PFSK-1 (cell line): ENCODE results near the gene NCOA1.

ENCODE experiments used
- POLR2AphosphoS5 ChIP-seq: IDR thresholded peaks from 2 replicates; pipeline ENCODE4 v1.6.1; 2012; ENCODE audit warnings: low read depth, mild to moderate bottlenecking, control low read depth, low read length, moderate library complexity
- TAF1 ChIP-seq: IDR thresholded peaks from 2 replicates; pipeline ENCODE4 v1.6.1; 2012; ENCODE audit warnings: low read length, control low read depth, borderline replicate concordance; ENCODE audit not compliant: insufficient read depth
- TF ChIP-seq, protein P1 (sequence below), 2 experiments: IDR thresholded peaks; 2 replicates each; pipeline versions ENCODE4 v1.6.1 to v1.8.0; 2011 to 2012; ENCODE audit warnings: low read depth in 2 of 2, low read length in 2 of 2, control low read depth in 1 of 2, inconsistent platforms in 1 of 2, mild to moderate bottlenecking in 1 of 2, moderate library complexity in 1 of 2; ENCODE audit not compliant: insufficient read depth in 1 of 2

DNA sequence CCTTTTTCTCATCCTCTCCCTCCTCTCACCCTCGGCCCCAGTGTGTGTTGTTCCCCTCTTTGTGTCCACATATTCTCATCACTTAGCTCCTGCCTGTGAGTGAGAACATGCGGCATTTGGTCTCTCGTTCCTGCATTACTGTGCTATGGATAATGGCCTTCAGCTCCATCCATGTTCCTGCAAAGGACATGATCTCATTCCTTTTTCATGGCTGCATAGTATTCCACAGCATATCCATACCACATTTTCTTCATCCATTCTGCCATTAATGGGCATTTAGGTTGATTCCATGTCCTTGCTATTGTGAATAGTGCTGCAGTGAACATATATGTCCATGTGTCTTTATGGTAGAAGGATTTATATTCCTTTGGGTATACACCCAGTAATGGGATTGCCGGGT lies 10.8 kb upstream of the NCOA1 start:
- TF ChIP-seq POLR2AphosphoS5 (no peak), TAF1 (no peak)
- TF ChIP-seq, protein P1, sequence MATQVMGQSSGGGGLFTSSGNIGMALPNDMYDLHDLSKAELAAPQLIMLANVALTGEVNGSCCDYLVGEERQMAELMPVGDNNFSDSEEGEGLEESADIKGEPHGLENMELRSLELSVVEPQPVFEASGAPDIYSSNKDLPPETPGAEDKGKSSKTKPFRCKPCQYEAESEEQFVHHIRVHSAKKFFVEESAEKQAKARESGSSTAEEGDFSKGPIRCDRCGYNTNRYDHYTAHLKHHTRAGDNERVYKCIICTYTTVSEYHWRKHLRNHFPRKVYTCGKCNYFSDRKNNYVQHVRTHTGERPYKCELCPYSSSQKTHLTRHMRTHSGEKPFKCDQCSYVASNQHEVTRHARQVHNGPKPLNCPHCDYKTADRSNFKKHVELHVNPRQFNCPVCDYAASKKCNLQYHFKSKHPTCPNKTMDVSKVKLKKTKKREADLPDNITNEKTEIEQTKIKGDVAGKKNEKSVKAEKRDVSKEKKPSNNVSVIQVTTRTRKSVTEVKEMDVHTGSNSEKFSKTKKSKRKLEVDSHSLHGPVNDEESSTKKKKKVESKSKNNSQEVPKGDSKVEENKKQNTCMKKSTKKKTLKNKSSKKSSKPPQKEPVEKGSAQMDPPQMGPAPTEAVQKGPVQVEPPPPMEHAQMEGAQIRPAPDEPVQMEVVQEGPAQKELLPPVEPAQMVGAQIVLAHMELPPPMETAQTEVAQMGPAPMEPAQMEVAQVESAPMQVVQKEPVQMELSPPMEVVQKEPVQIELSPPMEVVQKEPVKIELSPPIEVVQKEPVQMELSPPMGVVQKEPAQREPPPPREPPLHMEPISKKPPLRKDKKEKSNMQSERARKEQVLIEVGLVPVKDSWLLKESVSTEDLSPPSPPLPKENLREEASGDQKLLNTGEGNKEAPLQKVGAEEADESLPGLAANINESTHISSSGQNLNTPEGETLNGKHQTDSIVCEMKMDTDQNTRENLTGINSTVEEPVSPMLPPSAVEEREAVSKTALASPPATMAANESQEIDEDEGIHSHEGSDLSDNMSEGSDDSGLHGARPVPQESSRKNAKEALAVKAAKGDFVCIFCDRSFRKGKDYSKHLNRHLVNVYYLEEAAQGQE (IDR thresholded peaks at IDR 0.05; ENCODE audit: insufficient read depth in 1 of 2, low read depth in 2 of 2, low read length in 2 of 2): no peak
